HEK293T (cell line): ENCODE data around the gene SYNE1.

Experiments
- ARNT ChIP-seq: fragments of 450-650 bp; IDR thresholded peaks from 2 replicates; pipeline ENCODE4 v1.6.1; 2017; ENCODE audit warnings: mild to moderate bottlenecking
- BHLHE40 ChIP-seq: fragments of 450-650 bp; IDR thresholded peaks from 2 replicates; pipeline ENCODE4 v1.6.1; 2016; ENCODE audit warnings: mild to moderate bottlenecking, moderate library complexity, borderline replicate concordance
- CTBP1 ChIP-seq: fragments of 450-650 bp; IDR thresholded peaks from 2 replicates; pipeline ENCODE4 v1.6.1; 2016; ENCODE audit warnings: borderline replicate concordance
- ELF4 ChIP-seq: fragments of 450-650 bp; IDR thresholded peaks from 2 replicates; pipeline ENCODE4 v1.6.1; 2017; ENCODE audit warnings: antibody characterized with exemption
- FOXA1 ChIP-seq: fragments of 450-650 bp; IDR thresholded peaks from 2 replicates; pipeline ENCODE4 v1.6.1; 2016; ENCODE audit warnings: mild to moderate bottlenecking
- FOXK2 ChIP-seq: fragments of 450-650 bp; IDR thresholded peaks from 2 replicates; pipeline ENCODE4 v1.6.1; 2016; ENCODE audit warnings: mild to moderate bottlenecking
- FOXM1 ChIP-seq: fragments of 450-650 bp; IDR thresholded peaks from 2 replicates; pipeline ENCODE4 v1.6.1; 2017; ENCODE audit warnings: mild to moderate bottlenecking, borderline replicate concordance
- HDGF ChIP-seq: fragments of 450-650 bp; IDR thresholded peaks from 2 replicates; pipeline ENCODE4 v1.6.1; 2017; ENCODE audit warnings: antibody characterized with exemption, borderline replicate concordance
- L3MBTL2 ChIP-seq: fragments of 450-650 bp; conservative IDR thresholded peaks from 2 replicates; pipeline ENCODE4 v1.6.1; 2016; ENCODE audit warnings: mild to moderate bottlenecking
- SP1 ChIP-seq: fragments of 450-650 bp; IDR thresholded peaks from 2 replicates; pipeline ENCODE4 v1.6.1; 2017
- SUZ12 ChIP-seq: fragments of 450-650 bp; IDR thresholded peaks from 2 replicates; pipeline ENCODE4 v1.6.1; 2016; ENCODE audit warnings: mild to moderate bottlenecking
- TARDBP ChIP-seq: fragments of 450-650 bp; IDR thresholded peaks from 2 replicates; pipeline ENCODE4 v1.6.1; 2016
- ZNF384 ChIP-seq: fragments of 450-650 bp; IDR thresholded peaks from 2 replicates; pipeline ENCODE4 v1.6.1; 2016
- TF ChIP-seq, protein P1 (sequence below): fragments of 450-650 bp; IDR thresholded peaks from 2 replicates; pipeline ENCODE4 v1.6.1; 2016

DNA sequence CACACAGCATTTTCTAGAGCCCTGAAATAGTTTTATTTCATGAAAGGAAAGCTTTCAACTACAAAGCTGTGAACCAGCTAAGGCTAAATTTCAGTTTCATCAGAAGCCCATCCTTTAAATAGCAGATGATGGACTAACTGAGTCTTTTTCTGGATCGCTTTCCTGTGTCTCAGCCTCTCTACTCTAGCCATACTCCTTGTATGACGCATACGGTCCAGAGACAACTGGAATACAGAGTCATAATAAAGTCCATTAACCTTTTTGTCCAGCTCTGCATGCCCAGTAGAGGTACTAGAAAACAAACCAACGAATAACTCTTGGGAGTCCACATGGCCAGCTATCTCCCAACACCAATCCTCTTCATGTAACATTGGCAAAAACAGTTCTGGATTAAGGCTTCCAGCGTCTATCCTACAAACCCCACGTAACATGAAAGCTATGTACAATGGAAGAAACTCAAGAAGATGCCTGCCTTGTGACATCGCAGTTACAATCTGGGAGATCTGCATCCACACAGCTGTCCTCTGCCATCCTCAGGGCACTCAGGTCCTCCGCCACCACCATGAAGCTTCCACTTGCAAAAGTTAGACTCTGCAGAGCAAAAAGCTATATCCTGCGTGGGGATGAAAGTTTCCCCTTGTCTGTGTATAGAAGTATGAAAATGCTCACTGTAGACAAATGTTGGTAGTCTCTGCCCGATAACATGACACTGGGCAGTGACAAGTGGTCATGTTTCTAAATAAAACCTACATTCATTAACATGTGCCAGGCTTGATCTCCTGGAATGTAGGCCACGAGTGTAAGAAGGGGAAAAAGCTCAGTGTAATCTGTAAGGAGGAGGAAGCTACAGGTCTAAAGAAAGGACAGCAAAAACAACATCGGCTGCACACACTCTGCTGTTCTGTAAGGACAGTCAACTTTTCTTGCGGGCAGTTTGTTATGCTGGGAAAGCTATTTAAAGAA, 469.2 kb downstream of the SYNE1 start:
- TF ChIP-seq SP1 (no peak), ZNF384 (no peak), L3MBTL2 (no peak), FOXM1 (no peak), BHLHE40 (no peak), FOXK2 (no peak), SUZ12 (no peak), ELF4 (no peak), CTBP1 (no peak), FOXA1 (no peak), ARNT (no peak), TARDBP (no peak), HDGF (no peak)
- TF ChIP-seq, protein P1, sequence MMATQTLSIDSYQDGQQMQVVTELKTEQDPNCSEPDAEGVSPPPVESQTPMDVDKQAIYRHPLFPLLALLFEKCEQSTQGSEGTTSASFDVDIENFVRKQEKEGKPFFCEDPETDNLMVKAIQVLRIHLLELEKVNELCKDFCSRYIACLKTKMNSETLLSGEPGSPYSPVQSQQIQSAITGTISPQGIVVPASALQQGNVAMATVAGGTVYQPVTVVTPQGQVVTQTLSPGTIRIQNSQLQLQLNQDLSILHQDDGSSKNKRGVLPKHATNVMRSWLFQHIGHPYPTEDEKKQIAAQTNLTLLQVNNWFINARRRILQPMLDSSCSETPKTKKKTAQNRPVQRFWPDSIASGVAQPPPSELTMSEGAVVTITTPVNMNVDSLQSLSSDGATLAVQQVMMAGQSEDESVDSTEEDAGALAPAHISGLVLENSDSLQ = no peak
